Measurements from ENCODE around the gene CLDN7.

CLDN7 gene

DNA sequence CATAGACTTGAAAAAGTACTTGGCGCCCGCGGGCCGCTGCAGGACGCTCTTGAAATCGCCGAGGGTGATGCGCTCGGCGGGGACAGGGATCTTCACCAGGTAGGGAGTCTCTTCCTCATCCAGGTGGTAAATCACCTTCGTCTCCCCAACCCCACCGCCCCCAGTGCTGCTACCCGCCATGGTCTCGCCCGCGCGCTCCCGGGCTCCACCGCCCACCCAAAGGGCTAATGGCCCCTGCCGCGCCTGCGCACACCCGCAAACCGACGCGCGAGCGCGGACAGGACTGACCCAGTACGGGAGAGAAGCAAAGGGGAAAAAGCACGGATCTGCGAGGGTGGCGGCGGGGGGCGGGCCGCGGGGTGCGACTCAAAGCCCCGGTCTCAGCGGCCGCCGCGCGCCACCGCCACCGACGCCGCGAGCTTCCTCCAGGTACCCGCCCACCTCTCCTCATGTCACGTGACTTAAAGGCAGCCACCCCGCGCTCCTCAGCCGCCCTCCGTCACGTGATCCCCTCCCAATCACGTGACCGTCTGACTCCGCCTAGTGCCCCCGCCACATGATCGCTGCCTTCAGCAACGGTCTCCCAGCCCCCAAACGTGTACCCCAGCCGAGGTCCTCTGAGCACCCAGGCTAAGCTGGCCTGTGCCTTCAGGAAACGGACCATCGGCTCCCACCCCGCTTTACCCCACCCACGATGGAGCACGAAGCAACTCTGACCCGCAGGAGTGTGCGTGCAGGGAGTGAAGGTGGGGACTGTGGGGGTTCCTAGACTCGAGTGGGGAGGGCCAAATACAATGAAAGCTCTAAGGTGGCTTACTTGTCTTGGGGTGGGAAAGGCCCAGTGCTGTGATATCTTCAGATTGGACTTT, 28.0 kb downstream of the CLDN7 start, which contains the start of gene DVL2:
Gene DVL2 (minus strand): TSS at position 435 of the 869 bp plus-strand sequence. CDS start 255 bp downstream, at position 180.
- Histone ChIP-seq H3K9ac (ENCODE audit: low read length) (peak within 1 kb of the TSS; percentile 91), H2AFZ (ENCODE audit: low read length) (no peak within 1 kb of the TSS), H3K9me2 (ENCODE audit: low read depth, low read length) (no peaks in the 10 kb centered on the region), H3K4me1 (ENCODE audit: insufficient read depth, low read length, severe bottlenecking) (peaks cover 41% of the 10 kb centered on the region), H3K27me3 (ENCODE audit: insufficient read depth, low read length) (no peaks in the 10 kb centered on the region), H3K9me3 (ENCODE audit: low read length) (no peaks in the 10 kb centered on the region), H3K27ac (ENCODE audit: low read depth, low read length, poor library complexity, severe bottlenecking) (peak within 1 kb of the TSS; percentile 78), H3F3A (ENCODE audit: insufficient read depth, low read length) (no peaks in the 10 kb centered on the region), H3K4me2 (ENCODE audit: low read length) (peak within 1 kb of the TSS; percentile 75), H3K4me3 (ENCODE audit: low read depth, low read length, poor library complexity, severe bottlenecking) (peak within 1 kb of the TSS; percentile 83), H4K20me1 (ENCODE audit: insufficient read depth, low read length) (no peaks in the 10 kb centered on the region), H3K79me2 (ENCODE audit: insufficient read depth, low read length) (peaks cover 30% of the 10 kb centered on the region), H3K36me3 (ENCODE audit: insufficient read depth, low read length) (peaks cover 56% of the 10 kb centered on the region)
- TF ChIP-seq EZH2 (IDR thresholded peaks at IDR 0.05; ENCODE audit: borderline replicate concordance, low read length), result no peak
- TF ChIP-seq, protein P1, sequence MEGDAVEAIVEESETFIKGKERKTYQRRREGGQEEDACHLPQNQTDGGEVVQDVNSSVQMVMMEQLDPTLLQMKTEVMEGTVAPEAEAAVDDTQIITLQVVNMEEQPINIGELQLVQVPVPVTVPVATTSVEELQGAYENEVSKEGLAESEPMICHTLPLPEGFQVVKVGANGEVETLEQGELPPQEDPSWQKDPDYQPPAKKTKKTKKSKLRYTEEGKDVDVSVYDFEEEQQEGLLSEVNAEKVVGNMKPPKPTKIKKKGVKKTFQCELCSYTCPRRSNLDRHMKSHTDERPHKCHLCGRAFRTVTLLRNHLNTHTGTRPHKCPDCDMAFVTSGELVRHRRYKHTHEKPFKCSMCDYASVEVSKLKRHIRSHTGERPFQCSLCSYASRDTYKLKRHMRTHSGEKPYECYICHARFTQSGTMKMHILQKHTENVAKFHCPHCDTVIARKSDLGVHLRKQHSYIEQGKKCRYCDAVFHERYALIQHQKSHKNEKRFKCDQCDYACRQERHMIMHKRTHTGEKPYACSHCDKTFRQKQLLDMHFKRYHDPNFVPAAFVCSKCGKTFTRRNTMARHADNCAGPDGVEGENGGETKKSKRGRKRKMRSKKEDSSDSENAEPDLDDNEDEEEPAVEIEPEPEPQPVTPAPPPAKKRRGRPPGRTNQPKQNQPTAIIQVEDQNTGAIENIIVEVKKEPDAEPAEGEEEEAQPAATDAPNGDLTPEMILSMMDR (IDR thresholded peaks at IDR 0.05; ENCODE audit: low read length), result no peak

DNA sequence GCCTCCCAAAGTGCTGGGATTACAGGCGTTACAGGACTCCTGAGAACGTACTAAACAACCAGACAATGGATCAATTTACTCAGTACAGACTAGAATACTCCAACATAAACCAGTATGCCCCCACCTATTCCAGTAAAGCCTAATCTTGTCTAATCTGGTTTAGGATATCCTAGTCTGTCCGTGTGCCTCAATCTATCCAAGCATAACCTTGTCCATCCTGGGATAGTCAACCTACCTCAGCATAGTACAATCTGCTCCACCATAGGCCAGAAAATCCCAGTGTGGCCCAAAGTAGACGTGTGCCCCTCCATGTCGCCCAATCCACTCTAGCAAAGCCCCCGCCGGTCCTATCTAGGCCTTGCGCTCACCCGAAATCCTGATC, 28.6 kb downstream of the CLDN7 start:
- Histone ChIP-seq H3F3A (ENCODE audit: insufficient read depth, low read length) (no peaks in the 10 kb centered on the region), H3K27me3 (ENCODE audit: insufficient read depth, low read length) (no peaks in the 10 kb centered on the region), H3K9me2 (ENCODE audit: low read depth, low read length) (no peaks in the 10 kb centered on the region), H3K4me1 (ENCODE audit: insufficient read depth, low read length, severe bottlenecking) (peaks cover 41% of the 10 kb centered on the region), H3K79me2 (ENCODE audit: insufficient read depth, low read length) (peaks cover 24% of the 10 kb centered on the region), H3K9ac (ENCODE audit: low read length) (peak overlapping the region; percentile 91), H3K36me3 (ENCODE audit: insufficient read depth, low read length) (peaks cover 58% of the 10 kb centered on the region), H3K4me2 (ENCODE audit: low read length) (peak overlapping the region; percentile 75), H2AFZ (ENCODE audit: low read length) (no peak overlapping the region), H4K20me1 (ENCODE audit: insufficient read depth, low read length) (no peaks in the 10 kb centered on the region), H3K4me3 (ENCODE audit: low read depth, low read length, poor library complexity, severe bottlenecking) (peak overlapping the region; percentile 83), H3K27ac (ENCODE audit: low read depth, low read length, poor library complexity, severe bottlenecking) (peak overlapping the region; percentile 78), H3K9me3 (ENCODE audit: low read length) (no peaks in the 10 kb centered on the region)
- no peak for TF ChIP-seq EZH2 (IDR thresholded peaks at IDR 0.05; ENCODE audit: borderline replicate concordance, low read length)
- TF ChIP-seq, protein P1 (IDR thresholded peaks at IDR 0.05; ENCODE audit: low read length), result no peak

DNA sequence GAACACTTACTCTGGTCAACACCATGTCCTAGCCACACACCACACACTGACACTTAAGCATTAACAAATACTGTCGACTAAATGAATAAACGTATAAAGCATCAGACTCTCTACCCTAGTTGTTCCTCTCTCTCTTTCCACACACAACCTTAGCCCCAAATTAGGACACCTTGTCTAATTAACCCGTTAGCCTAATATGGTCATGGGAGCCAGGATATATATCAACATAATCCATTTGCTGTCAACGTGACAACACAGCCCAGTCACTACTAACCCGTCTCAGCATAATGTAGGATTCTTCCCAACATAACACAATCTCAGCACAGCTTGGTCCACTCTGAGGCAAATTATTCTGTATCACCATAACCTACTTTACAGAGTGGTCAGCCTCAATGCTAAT, 30.2 kb downstream of the CLDN7 start:
- H3K9me3 ChIP-seq (ENCODE audit: low read length), result no peaks in the 10 kb centered on the region
- H3K4me1 ChIP-seq (ENCODE audit: insufficient read depth, low read length, severe bottlenecking), result peaks cover 36% of the 10 kb centered on the region
- no peaks in the 10 kb centered on the region for H4K20me1 ChIP-seq (ENCODE audit: insufficient read depth, low read length)
- TF ChIP-seq, protein P1 (IDR thresholded peaks at IDR 0.05; ENCODE audit: low read length), result no peak
- TF ChIP-seq EZH2 (IDR thresholded peaks at IDR 0.05; ENCODE audit: borderline replicate concordance, low read length), result no peak
- peak overlapping the region; percentile 83 for H3K4me3 ChIP-seq (ENCODE audit: low read depth, low read length, poor library complexity, severe bottlenecking)
- no peaks in the 10 kb centered on the region for H3K9me2 ChIP-seq (ENCODE audit: low read depth, low read length)
- peak overlapping the region; percentile 75 for H3K4me2 ChIP-seq (ENCODE audit: low read length)
- H3F3A ChIP-seq (ENCODE audit: insufficient read depth, low read length), result no peaks in the 10 kb centered on the region
- no peak overlapping the region for H2AFZ ChIP-seq (ENCODE audit: low read length)
- peaks cover 23% of the 10 kb centered on the region for H3K79me2 ChIP-seq (ENCODE audit: insufficient read depth, low read length)
- H3K36me3 ChIP-seq (ENCODE audit: insufficient read depth, low read length), result peaks cover 70% of the 10 kb centered on the region
- no peaks in the 10 kb centered on the region for H3K27me3 ChIP-seq (ENCODE audit: insufficient read depth, low read length)
- peak overlapping the region; percentile 38; the same call in 1 of the 2 replicates for H3K9ac ChIP-seq (ENCODE audit: low read length)
- no peak overlapping the region for H3K27ac ChIP-seq (ENCODE audit: low read depth, low read length, poor library complexity, severe bottlenecking)
